ENCODE data around the gene OR7A10.
A peak's percentile ranks its signal among the peaks of the same experiment; 100 is the strongest.

The OR7A10 gene

GRCh38 chr19:14848822-14849221 is at the start of gene OR7A10:
TSS of gene OR7A10 (minus strand) at chr19:14848922. CDS start at chr19:14841877, 7,045 bp downstream.
- Mint-ChIP-seq H3K27ac (no peak within 1 kb of the TSS), H3K27me3 (peaks cover 54% of the 10 kb centered on the region)
- no peak for ATAC-seq

DNA sequence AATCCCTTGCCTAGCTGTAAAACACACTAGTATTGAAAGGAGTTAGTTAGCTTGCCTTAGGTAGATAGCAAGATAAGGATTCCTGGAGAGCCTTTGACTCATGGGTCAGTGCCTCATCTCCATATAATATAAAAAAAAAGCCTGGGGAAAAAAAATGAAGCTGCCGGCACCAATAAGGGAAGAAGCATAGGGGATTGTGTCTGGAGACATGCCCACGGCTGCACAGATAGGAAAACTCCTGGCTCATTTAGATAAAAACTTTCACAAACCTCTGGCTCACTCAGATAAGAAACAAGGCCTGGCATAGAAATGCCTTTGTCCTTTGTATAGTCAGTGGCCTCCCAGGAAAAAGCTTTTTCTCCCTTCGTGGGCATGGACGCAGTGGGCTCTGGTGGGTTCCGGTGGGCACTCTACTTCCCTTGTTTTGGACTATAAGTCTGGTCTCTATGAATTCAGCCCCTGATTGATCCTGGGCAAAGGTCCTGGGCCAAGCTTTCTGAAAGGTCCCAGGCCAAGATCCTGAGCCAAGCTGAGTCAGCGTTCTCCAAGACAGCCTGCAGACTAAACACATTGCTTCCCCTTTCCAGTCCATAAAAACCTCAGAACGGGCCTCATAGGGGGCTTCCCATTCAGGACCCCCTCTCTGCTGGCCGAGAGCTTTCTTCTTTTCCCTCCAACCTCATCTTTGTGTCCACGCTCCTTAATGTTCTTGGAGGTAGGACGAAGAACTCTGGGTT is 42.1 kb upstream of the OR7A10 start:
- Mint-ChIP-seq H3K36me3 (no peaks in the 10 kb centered on the region), H3K4me3 (no peak overlapping the region), H3K4me1 (peaks cover 20% of the 10 kb centered on the region), H3K27me3 (peaks cover 29% of the 10 kb centered on the region), H3K27ac (no peak overlapping the region), H3K9me3 (no peaks in the 10 kb centered on the region)
- ATAC-seq, result no peak

More at GRCh38 chr19:14848822-14849221, at the start of gene OR7A10:
- H3K9me3 Mint-ChIP-seq, result peaks cover 2% of the 10 kb centered on the region
- H3K36me3 Mint-ChIP-seq, result no peaks in the 10 kb centered on the region
- H3K4me1 Mint-ChIP-seq, result no peaks in the 10 kb centered on the region
- H3K4me3 Mint-ChIP-seq, result no peak within 1 kb of the TSS

- no peak overlapping the region for H3K4me3 Mint-ChIP-seq
- no peaks in the 10 kb centered on the region for H3K36me3 Mint-ChIP-seq
- peaks cover 27% of the 10 kb centered on the region for H3K4me1 Mint-ChIP-seq
- H3K27me3 Mint-ChIP-seq, result peaks cover 25% of the 10 kb centered on the region
- no peak for ATAC-seq
- peak overlapping the region; percentile 76 for H3K27ac Mint-ChIP-seq
- no peaks in the 10 kb centered on the region for H3K9me3 Mint-ChIP-seq
Observed at GRCh38 chr19:14889994-14890642, 41.4 kb upstream of the OR7A10 start.

DNA sequence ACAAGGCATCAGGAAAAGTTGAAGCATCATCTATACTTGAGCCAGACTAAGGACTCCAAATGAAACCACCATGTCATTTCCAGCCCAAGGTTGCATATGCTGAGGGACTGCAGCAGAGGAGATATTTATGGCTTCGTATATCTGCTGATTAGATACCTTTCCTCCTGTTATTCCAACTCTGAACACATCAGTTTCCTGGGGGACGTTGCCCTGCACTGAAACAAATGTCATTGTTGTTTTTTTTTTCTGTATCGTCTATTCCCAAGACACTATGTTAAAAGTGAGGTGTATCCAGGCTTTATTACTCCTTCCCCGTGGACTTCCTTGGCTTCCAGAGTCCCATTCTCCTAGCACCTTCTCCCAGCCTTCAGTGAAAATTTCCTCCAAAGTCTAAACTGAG is 37.3 kb upstream of the OR7A10 start, which contains the start of gene OR7A17:
Gene OR7A17, minus strand, starts transcription at position 101 of the 400 bp plus-strand sequence. CDS start 4,777 bp downstream, outside the sequence.
- Mint-ChIP-seq H3K4me1 (peaks cover 34% of the 10 kb centered on the region), H3K27me3 (peaks cover 9% of the 10 kb centered on the region), H3K36me3 (no peaks in the 10 kb centered on the region), H3K9me3 (no peaks in the 10 kb centered on the region), H3K27ac (no peak within 1 kb of the TSS), H3K4me3 (no peak within 1 kb of the TSS)
- no peak for ATAC-seq

DNA sequence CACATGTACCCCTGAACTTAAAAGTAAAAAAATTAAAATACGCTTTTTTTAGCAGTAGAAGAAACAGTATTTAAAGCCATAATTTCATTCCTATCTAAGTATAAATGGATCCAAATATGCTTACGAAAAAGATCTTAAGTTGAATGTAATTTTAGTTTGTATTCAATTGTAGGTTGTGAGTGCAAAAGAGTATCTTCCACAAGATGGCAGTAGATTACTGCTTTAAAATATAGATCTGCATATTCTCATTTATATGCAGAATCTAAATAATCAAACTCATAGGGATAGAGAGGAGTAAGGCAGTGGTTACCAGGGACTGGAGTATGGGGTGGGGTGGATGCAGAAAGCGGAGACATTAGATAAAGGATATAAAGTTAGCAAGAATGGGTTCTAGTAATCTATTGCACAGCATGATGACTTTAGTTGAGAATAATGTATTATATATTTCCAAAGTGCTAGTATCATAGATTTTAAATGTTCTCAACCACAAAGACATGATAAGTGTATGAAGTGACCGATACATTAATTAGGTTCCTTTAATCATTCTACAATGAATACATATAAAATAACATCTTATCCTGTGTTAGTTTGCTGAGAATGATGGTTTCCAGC is 23.0 kb upstream of the OR7A10 start:
- ATAC-seq, result no peak
- Mint-ChIP-seq H3K27me3 (peaks cover 25% of the 10 kb centered on the region), H3K9me3 (no peaks in the 10 kb centered on the region), H3K4me1 (no peaks in the 10 kb centered on the region), H3K4me3 (no peak overlapping the region), H3K27ac (no peak overlapping the region), H3K36me3 (no peaks in the 10 kb centered on the region)

DNA sequence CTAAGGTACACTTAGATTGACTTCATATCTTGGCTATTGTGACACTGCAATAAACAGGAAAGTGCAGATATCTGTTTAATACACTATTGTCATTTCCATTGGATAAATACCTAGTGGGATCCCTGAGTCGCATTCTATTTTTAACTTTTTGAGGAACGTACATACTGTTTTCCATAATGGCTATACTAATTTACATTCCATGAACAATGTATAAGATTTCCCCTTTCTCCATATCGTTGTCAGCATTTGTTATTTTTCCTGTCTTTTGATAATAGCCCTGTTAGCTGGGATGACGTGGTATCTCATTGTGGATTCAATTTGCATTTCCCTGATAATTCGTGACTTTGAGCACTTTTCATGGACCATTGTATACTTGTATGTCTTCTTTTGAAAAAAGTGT is 19.8 kb upstream of the OR7A10 start:
- H3K27ac Mint-ChIP-seq, result no peak overlapping the region
- no peak overlapping the region for H3K4me3 Mint-ChIP-seq
- no peak for ATAC-seq
- H3K4me1 Mint-ChIP-seq, result no peaks in the 10 kb centered on the region
- no peaks in the 10 kb centered on the region for H3K9me3 Mint-ChIP-seq
- no peaks in the 10 kb centered on the region for H3K36me3 Mint-ChIP-seq
- H3K27me3 Mint-ChIP-seq, result peaks cover 32% of the 10 kb centered on the region

- no peaks in the 10 kb centered on the region for H3K36me3 Mint-ChIP-seq
- H3K9me3 Mint-ChIP-seq, result peaks cover 2% of the 10 kb centered on the region
- H3K27ac Mint-ChIP-seq, result no peak overlapping the region
- no peaks in the 10 kb centered on the region for H3K4me1 Mint-ChIP-seq
- ATAC-seq, result no peak
- H3K27me3 Mint-ChIP-seq, result peaks cover 33% of the 10 kb centered on the region
- H3K4me3 Mint-ChIP-seq, result no peak overlapping the region
Observed at GRCh38 chr19:14843578-14843977, 5.1 kb downstream of the OR7A10 start.

DNA sequence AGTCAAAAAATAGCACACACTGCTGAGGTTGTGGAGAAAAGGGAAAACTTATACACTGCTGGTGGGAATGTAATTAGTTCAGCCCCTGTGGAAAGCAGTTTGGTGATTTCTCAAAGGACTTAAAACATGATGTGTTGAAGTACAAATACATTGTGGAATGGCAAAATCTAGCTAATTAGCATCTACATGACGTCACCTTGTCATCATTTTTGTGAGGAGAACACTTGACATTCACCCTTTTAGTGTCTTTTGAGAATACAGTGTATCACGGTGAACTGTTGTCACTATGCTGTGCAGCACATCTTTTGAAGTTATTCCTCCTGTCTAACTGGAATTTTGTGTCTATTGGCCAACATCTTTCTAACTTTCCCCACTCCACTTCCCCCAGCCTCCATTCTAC is 5.6 kb downstream of the OR7A10 start:
- peaks cover 2% of the 10 kb centered on the region for H3K9me3 Mint-ChIP-seq
- H3K27ac Mint-ChIP-seq, result no peak overlapping the region
- no peak overlapping the region for H3K4me3 Mint-ChIP-seq
- no peaks in the 10 kb centered on the region for H3K36me3 Mint-ChIP-seq
- no peak for ATAC-seq
- H3K27me3 Mint-ChIP-seq, result peaks cover 33% of the 10 kb centered on the region
- no peaks in the 10 kb centered on the region for H3K4me1 Mint-ChIP-seq

GRCh38 chr19:14840206-14840605 is 8.5 kb downstream of the OR7A10 start:
- H3K27me3 Mint-ChIP-seq, result peaks cover 25% of the 10 kb centered on the region
- no peaks in the 10 kb centered on the region for H3K36me3 Mint-ChIP-seq
- no peaks in the 10 kb centered on the region for H3K9me3 Mint-ChIP-seq
- H3K27ac Mint-ChIP-seq, result no peak overlapping the region
- no peak overlapping the region for H3K4me3 Mint-ChIP-seq
- no peak for ATAC-seq
- no peaks in the 10 kb centered on the region for H3K4me1 Mint-ChIP-seq

- Mint-ChIP-seq H3K4me3 (no peak overlapping the region), H3K27ac (no peak overlapping the region), H3K9me3 (no peaks in the 10 kb centered on the region), H3K36me3 (no peaks in the 10 kb centered on the region), H3K27me3 (peaks cover 1% of the 10 kb centered on the region), H3K4me1 (no peaks in the 10 kb centered on the region)
- ATAC-seq, result no peak
Observed at GRCh38 chr19:14837391-14837790, 11.3 kb downstream of the OR7A10 start.

- Mint-ChIP-seq H3K4me1 (peaks cover 12% of the 10 kb centered on the region), H3K4me3 (no peak within 1 kb of the TSS), H3K9me3 (no peaks in the 10 kb centered on the region), H3K36me3 (no peaks in the 10 kb centered on the region), H3K27me3 (no peaks in the 10 kb centered on the region), H3K27ac (no peak within 1 kb of the TSS)
- ATAC-seq, result no peak
Observed at GRCh38 chr19:14835011-14835410, 13.7 kb downstream of the OR7A10 start, which contains the start of the genes OR7A5 and OR7C1. TSS of gene OR7A5 (minus strand) at chr19:14835185. CDS start at chr19:14828241, 6,944 bp downstream. TSS of gene OR7C1 (minus strand) at chr19:14835185. CDS start at chr19:14800136, 35,049 bp downstream.

DNA sequence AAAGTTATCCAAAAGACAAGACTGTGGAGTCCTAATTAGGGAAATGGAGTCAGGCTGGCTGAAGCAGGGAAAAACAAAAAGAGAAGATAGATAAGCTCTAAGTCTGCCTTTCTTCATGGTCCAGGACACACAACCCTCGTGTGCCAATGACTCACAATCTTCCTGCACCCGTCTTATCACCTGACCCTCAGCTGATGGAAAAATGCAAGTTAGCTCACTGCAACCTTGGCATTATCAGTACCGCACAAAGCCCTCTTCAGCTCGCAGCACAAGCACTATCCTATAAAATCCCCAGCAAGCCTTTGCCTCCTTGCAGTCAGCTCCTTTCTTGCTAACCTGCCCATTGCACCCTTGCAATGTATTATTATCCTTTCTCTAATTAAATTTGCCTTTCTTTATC is 18.0 kb downstream of the OR7A10 start:
- ATAC-seq, result peak; percentile 72
- no peak overlapping the region for H3K4me3 Mint-ChIP-seq
- peaks cover 23% of the 10 kb centered on the region for H3K27me3 Mint-ChIP-seq
- H3K27ac Mint-ChIP-seq, result peak overlapping the region; percentile 48
- H3K4me1 Mint-ChIP-seq, result peaks cover 13% of the 10 kb centered on the region
- H3K9me3 Mint-ChIP-seq, result no peaks in the 10 kb centered on the region
- no peaks in the 10 kb centered on the region for H3K36me3 Mint-ChIP-seq

GRCh38 chr19:14826006-14826405 is 22.7 kb downstream of the OR7A10 start:
- Mint-ChIP-seq H3K9me3 (peaks cover 2% of the 10 kb centered on the region), H3K27ac (no peak overlapping the region), H3K4me1 (peaks cover 12% of the 10 kb centered on the region), H3K4me3 (no peak overlapping the region), H3K27me3 (peaks cover 42% of the 10 kb centered on the region), H3K36me3 (no peaks in the 10 kb centered on the region)
- no peak for ATAC-seq

DNA sequence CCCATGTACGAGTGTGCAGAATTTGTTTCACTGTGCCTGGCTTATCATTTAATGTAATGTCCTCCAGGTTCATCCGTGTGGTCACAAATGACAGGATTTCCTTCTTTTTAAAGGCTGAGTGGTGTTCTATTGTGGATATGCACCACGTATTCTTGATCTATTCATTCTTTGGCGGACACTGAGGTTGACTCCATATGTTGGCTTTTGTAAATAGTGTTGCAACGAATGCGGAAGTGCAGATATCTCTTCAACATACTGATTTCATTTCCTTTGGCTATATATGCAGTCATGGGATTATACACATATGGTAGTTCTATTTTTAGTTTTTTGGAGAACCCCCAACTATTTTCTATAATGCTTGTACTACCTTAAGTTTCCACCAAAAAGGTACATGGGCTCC is 26.8 kb downstream of the OR7A10 start:
- no peak overlapping the region for H3K4me3 Mint-ChIP-seq
- no peak overlapping the region for H3K27ac Mint-ChIP-seq
- ATAC-seq, result no peak
- H3K9me3 Mint-ChIP-seq, result peaks cover 2% of the 10 kb centered on the region
- H3K27me3 Mint-ChIP-seq, result peaks cover 31% of the 10 kb centered on the region
- no peaks in the 10 kb centered on the region for H3K36me3 Mint-ChIP-seq
- no peaks in the 10 kb centered on the region for H3K4me1 Mint-ChIP-seq

- Mint-ChIP-seq H3K9me3 (peaks cover 3% of the 10 kb centered on the region), H3K36me3 (no peaks in the 10 kb centered on the region), H3K4me3 (no peak overlapping the region), H3K4me1 (no peaks in the 10 kb centered on the region), H3K27ac (no peak overlapping the region), H3K27me3 (no peaks in the 10 kb centered on the region)
- no peak for ATAC-seq
Observed at GRCh38 chr19:14818588-14818987, 30.1 kb downstream of the OR7A10 start.

Data from stimulated activated memory B cell treated with anti-CD40 and anti-IgM and Interleukin-4, amounts not matched to agents 10 μg/mL and 1 μg/mL and 100 μg/mL, for 72 hours (primary cell).